Measurements from ENCODE around the gene LTA.

Gene LTA

GRCh38 chr6:31572041-31572911, at the start of gene LTA:
Gene LTA (plus strand): TSS chr6:31572289. CDS start chr6:31572743, 454 bp downstream.
- no peak for TF ChIP-seq CTCF (IDR thresholded peaks at IDR 0.05; ENCODE audit: extremely low read depth, missing control alignments)
- no peak for DNase-seq (ENCODE audit: low spot score)

- DNase-seq (ENCODE audit: low spot score): no peak
- TF ChIP-seq CTCF (IDR thresholded peaks at IDR 0.05; ENCODE audit: extremely low read depth, missing control alignments): no peak
Measured at GRCh38 chr6:31525553-31525931, 46.5 kb upstream of the LTA start.

DNA sequence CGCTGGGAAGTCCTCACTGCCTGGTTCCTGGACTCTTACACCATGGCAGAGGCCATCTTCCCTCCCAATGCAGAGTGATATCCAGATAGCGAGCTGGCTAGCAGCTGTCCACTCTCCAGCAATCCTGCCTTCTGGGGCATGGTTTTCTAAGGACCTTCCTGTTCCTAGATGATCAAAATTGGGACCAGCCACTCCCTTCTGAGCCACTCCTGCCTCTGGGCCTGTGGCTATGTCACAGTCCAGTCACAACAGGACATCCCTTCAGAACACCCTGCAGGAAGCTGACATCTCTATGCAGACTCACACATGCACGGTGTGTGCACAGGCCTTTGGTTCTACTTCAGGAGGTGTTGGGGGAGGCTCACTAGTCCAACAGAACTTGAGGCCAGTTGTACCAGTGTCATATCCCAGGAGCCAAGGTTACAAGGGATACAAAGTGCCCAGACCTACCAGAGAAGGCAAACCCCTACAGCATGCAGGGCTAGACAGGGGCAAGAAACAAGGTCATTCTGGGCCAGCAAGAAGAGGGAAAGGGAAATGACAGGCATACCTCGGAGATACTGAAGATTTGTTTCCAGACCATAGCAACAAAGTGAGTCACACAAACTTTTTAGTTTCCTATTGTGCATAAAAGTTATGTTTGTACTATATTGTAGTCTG, 46.0 kb upstream of the LTA start:
- no peak for DNase-seq (ENCODE audit: low spot score)
- no peak for TF ChIP-seq CTCF (IDR thresholded peaks at IDR 0.05; ENCODE audit: extremely low read depth, missing control alignments)

DNA sequence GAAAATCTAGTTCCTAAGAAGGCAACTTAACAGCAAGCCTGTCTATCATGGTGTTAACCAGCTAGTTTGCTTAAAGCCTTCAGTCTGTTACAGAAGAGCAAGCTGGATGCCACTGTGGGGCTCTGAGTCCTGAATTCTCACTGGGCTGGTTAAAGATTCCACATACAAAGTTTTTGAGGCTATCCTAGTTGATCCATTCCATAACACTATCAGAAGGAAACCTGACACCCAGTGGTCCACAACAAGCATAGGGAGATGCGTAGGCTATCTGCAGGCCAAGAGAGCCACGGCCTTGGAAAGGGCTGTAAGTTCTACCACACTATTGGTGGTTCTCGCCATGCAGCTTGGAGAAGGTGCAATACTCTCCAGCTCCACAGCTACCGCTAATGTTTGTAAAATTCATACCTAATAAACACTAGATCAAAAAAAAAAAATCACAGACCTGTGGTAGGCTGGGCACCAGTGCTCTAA, 43.7 kb upstream of the LTA start:
- TF ChIP-seq CTCF (IDR thresholded peaks at IDR 0.05; ENCODE audit: extremely low read depth, missing control alignments): no peak
- DNase-seq (ENCODE audit: low spot score): no peak

GRCh38 chr6:31528821-31529328, 43.2 kb upstream of the LTA start, which contains the start of gene MCCD1:
Gene MCCD1 (plus strand): TSS chr6:31528962. CDS start chr6:31529015, 53 bp downstream.
- TF ChIP-seq CTCF (IDR thresholded peaks at IDR 0.05; ENCODE audit: extremely low read depth, missing control alignments): no peak
- no peak for DNase-seq (ENCODE audit: low spot score)

- no peak for DNase-seq (ENCODE audit: low spot score)
- TF ChIP-seq CTCF (IDR thresholded peaks at IDR 0.05; ENCODE audit: extremely low read depth, missing control alignments): no peak
Measured at GRCh38 chr6:31529329-31530150, 42.5 kb upstream of the LTA start.

Measured in GM20000 (cell line).